ENCODE measurements around the gene ARPC2.

Gene ARPC2

DNA sequence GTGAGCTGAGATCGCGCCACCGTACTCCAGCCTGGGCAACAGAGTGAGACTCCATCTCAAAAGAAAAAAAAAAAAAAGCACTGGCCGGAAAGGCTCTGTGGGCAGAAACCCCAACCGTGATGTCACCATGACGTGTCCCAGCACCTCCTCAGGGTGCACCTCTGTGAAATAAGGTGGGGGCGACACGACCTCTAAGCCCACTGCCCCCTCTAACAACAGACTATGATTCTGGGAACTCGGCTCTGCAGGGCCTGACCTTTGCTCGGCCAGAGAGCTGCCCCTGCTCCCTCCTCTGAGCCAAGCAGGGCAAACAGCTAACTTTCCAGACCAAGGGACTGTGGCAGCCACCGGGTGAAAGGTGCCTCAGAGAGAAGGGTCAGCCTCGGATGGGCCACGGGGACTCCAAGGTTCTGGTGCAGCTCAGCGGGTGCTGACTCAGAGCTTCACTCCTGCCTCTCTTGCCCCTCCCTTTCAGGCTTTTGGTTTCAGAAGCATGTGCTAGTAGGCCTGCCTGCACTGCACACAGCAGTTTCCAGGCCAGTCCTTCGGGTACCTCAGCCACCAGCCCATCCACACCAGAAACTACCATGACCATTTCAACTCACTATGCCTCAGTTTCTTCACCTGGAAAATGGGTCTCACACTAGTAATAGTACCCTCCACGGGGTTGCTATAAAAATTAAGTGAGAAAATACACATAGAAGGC, 67.3 kb downstream of the ARPC2 start:
- no peak for TF ChIP-seq CTCF (IDR thresholded peaks at IDR 0.05)

- no peak for TF ChIP-seq CTCF (IDR thresholded peaks at IDR 0.05)
These were observed 68.6 kb downstream of the ARPC2 start for GRCh38 chr2:218285604-218286003.

DNA sequence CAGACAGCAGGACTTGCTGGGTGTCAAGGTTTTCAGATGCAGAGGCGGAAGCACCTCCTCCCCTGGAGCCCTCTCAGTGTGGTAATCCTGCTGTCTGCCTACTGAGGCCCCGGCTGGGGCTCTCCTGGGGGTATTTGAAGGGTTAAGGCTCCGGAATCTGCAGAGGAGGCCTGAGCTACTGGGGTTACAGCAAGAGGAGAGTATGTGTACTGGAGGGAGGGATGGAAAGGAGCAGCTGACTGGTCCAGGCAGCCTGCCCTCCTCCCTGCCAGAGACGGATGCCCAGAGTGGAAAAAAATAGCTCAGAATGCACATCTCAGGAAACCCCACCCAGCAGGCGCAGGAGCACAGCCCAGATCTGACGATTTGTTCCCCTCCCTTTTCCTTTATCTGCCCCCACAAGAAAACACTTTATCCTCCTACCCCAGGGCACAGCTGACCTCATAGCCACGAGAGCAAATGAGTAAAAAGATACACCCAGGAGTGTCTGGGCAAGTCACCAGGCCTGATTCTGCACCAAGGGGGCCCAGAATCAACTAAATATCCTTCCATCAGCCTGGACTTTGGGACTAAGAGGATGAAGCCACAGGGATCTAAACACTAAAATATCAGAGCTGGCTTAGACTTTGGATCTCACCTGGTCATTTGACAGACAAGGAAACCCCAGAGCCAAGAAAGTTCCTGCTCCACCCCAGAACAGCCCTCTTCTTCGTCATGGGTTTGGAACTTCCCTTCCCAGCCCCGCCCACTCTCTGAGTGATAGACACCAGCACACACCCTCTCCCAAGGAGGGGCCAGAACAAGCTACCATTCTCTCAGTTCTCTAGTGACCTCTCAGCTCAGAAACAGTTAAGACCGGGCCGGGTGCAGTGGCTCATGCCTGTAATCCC, 69.8 kb downstream of the ARPC2 start:
- TF ChIP-seq CTCF (IDR thresholded peaks at IDR 0.05): no peak

DNA sequence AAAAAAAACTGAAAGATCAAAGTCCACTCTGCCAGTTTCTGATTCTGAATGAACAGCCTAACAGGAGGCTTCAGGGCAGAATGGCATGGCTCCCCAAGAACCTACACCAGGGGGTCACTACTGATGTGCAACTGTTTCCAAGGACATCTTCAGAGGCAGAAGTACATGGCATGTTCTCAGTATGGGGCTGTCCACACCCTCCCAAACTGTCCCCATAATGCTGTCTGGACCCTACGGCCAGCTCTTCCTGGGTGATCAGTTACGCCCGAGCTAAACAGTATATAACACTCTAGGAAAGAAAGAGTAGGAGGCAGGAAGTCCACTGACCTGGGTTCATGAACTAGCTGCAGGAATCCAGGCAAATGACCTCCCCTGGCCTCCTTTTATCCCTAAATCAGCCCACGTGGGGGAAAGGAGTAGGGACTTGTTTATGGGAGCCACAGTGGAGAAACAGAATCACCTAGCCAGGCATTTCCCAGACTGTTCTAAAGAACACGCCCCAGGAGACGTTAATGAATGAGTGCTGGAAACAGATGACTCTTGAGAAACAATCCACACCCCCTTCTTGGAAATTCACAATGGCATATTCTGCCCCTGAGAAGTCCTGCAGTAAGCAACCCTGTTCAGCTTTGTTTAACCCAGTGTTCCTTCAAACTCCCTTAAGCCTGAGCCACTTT, 72.8 kb downstream of the ARPC2 start:
- TF ChIP-seq CTCF (IDR thresholded peaks at IDR 0.05): no peak

DNA sequence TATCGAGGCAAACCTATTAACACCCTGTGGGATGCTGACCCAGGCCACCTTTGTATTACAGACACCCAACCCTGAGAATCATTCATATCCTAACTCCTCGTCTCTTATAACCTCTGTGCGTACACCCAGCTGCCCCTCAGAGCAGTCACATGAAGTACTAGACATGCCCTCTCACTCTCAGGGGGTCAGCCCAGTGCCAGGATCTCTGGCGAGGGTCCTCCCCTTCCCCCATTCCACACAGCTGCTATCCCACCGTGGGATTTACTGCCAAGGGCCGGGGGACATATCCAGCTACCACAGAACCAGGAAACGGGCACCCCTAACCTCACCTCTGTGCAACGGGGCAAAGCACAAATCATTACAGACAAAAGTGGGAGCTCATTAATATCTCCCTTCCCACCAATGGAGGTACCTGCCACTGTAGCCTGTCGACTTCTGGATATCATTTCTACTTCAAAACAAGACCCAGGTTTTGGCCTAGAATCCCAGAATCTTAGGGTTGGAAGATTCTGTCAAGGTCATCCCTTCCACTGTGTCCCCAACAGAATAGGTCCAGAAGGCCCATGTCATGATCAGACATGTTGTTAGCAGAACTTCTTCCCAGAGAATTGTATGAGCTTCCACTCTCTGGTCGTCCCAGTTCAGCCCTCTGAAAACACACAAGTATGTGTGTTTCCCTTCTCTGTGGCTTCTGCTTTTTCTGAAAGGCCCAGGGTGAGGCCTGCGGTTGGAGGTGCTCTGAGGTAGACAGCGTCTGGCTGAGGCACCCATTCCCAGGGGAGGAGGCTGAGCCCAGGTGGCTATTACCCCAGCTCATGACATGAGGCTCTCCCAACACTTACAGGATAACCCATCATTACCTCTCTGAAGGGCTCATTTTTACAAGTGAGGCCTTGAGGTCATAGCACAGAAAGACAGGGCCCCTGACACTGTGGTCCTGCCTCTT, 73.6 kb downstream of the ARPC2 start:
- TF ChIP-seq CTCF (IDR thresholded peaks at IDR 0.05): no peak

GRCh38 chr2:218291318-218292047, 74.5 kb downstream of the ARPC2 start:
- no peak for TF ChIP-seq CTCF (IDR thresholded peaks at IDR 0.05)
